HK-2 (cell line): ENCODE data around the gene ADCY10.

Experiments used
- DNase-seq: peaks from one replicate; pipeline ENCODE4 v3.0.0-alpha.2; 2018; ENCODE audit not compliant: unreplicated experiment

Gene ADCY10

GRCh38 chr1:167781558-167781957 is 132.4 kb downstream of the ADCY10 start:
- no peak for DNase-seq

GRCh38 chr1:167777269-167777650 is 136.7 kb downstream of the ADCY10 start:
- DNase-seq, result no peak

GRCh38 chr1:167776616-167777268 is 137.2 kb downstream of the ADCY10 start:
- DNase-seq, result no peak

- no peak for DNase-seq
These were observed 137.8 kb downstream of the ADCY10 start for GRCh38 chr1:167776151-167776550.

GRCh38 chr1:167775178-167775577 is 138.8 kb downstream of the ADCY10 start:
- no peak for DNase-seq

- DNase-seq, result no peak
These were observed 139.2 kb downstream of the ADCY10 start for GRCh38 chr1:167774710-167775109.

GRCh38 chr1:167773516-167773915 is 140.4 kb downstream of the ADCY10 start:
- no peak for DNase-seq

- DNase-seq, result no peak
These were observed 141.5 kb downstream of the ADCY10 start for GRCh38 chr1:167772436-167772835.

GRCh38 chr1:167770127-167770526 is 143.8 kb downstream of the ADCY10 start:
- no peak for DNase-seq

- DNase-seq, result no peak
These were observed 146.2 kb downstream of the ADCY10 start for GRCh38 chr1:167767761-167768160.

- DNase-seq, result no peak
These were observed 147.4 kb downstream of the ADCY10 start for GRCh38 chr1:167766538-167766937.

- no peak for DNase-seq
These were observed 148.4 kb downstream of the ADCY10 start for GRCh38 chr1:167765496-167765895.

- DNase-seq, result no peak
These were observed 149.2 kb downstream of the ADCY10 start for GRCh38 chr1:167764458-167765330.

- no peak for DNase-seq
These were observed 150.3 kb downstream of the ADCY10 start for GRCh38 chr1:167763525-167764220.

- no peak for DNase-seq
These were observed 151.7 kb downstream of the ADCY10 start for GRCh38 chr1:167762061-167762746.

GRCh38 chr1:167761400-167761799 is 152.5 kb downstream of the ADCY10 start:
- no peak for DNase-seq
